ENCODE data around the gene PDZD8.

Gene PDZD8, protein sequence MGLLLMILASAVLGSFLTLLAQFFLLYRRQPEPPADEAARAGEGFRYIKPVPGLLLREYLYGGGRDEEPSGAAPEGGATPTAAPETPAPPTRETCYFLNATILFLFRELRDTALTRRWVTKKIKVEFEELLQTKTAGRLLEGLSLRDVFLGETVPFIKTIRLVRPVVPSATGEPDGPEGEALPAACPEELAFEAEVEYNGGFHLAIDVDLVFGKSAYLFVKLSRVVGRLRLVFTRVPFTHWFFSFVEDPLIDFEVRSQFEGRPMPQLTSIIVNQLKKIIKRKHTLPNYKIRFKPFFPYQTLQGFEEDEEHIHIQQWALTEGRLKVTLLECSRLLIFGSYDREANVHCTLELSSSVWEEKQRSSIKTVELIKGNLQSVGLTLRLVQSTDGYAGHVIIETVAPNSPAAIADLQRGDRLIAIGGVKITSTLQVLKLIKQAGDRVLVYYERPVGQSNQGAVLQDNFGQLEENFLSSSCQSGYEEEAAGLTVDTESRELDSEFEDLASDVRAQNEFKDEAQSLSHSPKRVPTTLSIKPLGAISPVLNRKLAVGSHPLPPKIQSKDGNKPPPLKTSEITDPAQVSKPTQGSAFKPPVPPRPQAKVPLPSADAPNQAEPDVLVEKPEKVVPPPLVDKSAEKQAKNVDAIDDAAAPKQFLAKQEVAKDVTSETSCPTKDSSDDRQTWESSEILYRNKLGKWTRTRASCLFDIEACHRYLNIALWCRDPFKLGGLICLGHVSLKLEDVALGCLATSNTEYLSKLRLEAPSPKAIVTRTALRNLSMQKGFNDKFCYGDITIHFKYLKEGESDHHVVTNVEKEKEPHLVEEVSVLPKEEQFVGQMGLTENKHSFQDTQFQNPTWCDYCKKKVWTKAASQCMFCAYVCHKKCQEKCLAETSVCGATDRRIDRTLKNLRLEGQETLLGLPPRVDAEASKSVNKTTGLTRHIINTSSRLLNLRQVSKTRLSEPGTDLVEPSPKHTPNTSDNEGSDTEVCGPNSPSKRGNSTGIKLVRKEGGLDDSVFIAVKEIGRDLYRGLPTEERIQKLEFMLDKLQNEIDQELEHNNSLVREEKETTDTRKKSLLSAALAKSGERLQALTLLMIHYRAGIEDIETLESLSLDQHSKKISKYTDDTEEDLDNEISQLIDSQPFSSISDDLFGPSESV

DNA sequence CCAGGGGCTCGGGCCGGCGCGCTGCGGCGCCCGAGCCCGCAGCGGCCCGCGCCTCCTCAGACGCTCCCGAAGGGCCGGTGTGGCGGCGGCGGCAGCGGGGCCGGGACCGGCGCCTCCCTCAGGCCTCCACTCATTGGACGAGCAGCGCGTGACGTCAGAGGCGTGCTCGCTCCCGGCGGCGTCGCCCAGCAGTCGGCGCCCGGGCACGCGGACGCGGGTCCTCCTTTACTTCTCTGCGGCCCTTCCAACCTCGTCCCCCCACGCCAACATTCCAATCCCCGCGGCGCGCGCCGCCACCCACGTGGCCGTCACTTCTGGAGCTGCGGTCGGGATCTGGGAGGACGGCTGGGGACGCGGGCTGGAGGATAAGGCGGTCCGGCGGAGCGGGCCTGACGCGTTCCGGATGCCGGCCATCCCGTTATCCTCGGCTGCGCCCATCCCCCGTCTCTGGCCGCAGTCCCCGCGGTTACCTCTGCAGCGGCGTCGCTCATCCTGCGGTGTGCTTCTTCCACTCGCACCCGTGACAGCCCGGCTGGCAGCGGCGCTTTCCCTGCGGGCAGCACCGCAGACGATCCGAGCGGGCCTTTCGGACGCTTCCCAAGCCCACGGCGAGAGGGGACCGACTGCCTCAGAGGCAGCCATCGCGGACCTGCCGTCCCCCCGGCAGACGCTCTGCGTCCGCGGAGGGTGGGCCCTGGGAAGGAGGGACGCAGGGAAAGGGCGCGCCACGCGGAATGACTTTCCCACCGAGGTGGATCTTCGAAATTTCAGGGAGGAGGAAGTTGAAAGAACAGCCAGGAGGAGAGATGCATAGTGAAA, at the start of gene PDZD8:
PDZD8 (minus strand) TSS at position 81 of the 819 bp plus-strand sequence. CDS start 213 bp downstream, outside the sequence.
- TF ChIP-seq, protein P1, sequence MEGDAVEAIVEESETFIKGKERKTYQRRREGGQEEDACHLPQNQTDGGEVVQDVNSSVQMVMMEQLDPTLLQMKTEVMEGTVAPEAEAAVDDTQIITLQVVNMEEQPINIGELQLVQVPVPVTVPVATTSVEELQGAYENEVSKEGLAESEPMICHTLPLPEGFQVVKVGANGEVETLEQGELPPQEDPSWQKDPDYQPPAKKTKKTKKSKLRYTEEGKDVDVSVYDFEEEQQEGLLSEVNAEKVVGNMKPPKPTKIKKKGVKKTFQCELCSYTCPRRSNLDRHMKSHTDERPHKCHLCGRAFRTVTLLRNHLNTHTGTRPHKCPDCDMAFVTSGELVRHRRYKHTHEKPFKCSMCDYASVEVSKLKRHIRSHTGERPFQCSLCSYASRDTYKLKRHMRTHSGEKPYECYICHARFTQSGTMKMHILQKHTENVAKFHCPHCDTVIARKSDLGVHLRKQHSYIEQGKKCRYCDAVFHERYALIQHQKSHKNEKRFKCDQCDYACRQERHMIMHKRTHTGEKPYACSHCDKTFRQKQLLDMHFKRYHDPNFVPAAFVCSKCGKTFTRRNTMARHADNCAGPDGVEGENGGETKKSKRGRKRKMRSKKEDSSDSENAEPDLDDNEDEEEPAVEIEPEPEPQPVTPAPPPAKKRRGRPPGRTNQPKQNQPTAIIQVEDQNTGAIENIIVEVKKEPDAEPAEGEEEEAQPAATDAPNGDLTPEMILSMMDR (IDR thresholded peaks at IDR 0.05; ENCODE audit: control extremely low read depth, extremely low read depth, low read depth, missing control alignments) = no peak
- ChIA-PET POLR2A (no interaction called here), CTCF (no interaction called here)
- DNase-seq (ENCODE audit: extremely low spot score) = peak; percentile 94

GRCh38 chr10:117424171-117424570, 48.9 kb upstream of the PDZD8 start:
- no peak for DNase-seq (ENCODE audit: extremely low spot score)
- TF ChIP-seq, protein P1 (IDR thresholded peaks at IDR 0.05; ENCODE audit: control extremely low read depth, extremely low read depth, low read depth, missing control alignments) = no peak
- POLR2A ChIA-PET = no interaction called here
- CTCF ChIA-PET = interaction anchor here (1.7 kb wide), 1 partner anchor 18 kb away, joined by 12 read pairs; no protein-coding TSS in a partner anchor

DNA sequence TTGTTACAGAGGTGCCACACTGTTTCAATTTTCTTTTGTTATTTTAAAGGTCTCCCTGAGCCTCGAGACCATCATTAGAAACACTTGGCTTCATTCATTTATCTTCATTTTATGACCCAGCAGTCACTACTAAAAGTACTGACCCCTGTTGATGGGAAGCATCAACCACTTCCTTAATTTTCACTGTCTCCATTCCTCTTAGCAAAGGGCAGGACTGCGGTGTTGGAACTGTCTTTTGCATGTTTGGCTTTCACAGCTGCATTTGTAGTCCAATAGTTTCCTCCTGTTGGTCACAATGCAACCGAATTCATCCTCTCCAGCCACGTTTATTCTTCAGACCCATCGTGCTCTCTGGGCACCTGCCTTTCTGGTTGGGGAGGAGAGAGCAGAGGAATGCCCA, 46.7 kb upstream of the PDZD8 start:
- CTCF ChIA-PET = interaction anchor here (1.4 kb wide), 1 partner anchor 74 kb away, joined by 3 read pairs; no protein-coding TSS in a partner anchor
- POLR2A ChIA-PET = no interaction called here
- TF ChIP-seq, protein P1 (IDR thresholded peaks at IDR 0.05; ENCODE audit: control extremely low read depth, extremely low read depth, low read depth, missing control alignments) = no peak
- DNase-seq (ENCODE audit: extremely low spot score) = no peak

DNA sequence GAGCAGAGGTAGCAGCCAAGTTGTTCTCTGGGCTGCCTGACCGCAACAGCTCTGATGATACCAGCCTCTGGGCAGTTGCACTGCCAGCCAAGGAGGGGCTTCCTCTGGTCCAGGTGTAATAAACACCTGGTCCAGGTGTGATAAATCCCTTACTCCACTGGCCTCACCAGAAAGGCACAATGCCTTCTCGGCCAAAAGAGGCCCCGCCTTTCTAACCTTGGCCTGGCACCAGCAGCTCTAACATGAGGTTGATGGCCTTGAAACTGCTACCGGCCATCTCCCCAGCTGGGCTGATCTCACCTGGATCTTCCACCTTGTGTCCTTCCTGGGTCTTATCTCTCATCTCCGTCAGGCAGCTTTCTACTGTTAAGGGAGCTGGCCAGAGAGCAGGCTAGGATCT, 45.5 kb upstream of the PDZD8 start:
- ChIA-PET CTCF (interaction anchor here (3.0 kb wide), 1 partner anchor 22 kb away, joined by 10 read pairs; no protein-coding TSS in a partner anchor), POLR2A (no interaction called here)
- DNase-seq (ENCODE audit: extremely low spot score) = no peak
- TF ChIP-seq, protein P1 (IDR thresholded peaks at IDR 0.05; ENCODE audit: control extremely low read depth, extremely low read depth, low read depth, missing control alignments) = no peak

GRCh38 chr10:117419921-117420320, 44.7 kb upstream of the PDZD8 start:
- ChIA-PET POLR2A (no interaction called here), CTCF (interaction anchor here (1.2 to 3.0 kb wide), 3 partner anchors 9 to 23 kb away, joined by 3 to 10 read pairs (median 3); no protein-coding TSS in a partner anchor)

More at GRCh38 chr10:117419921-117420320, 44.7 kb upstream of the PDZD8 start:
- TF ChIP-seq, protein P1 (IDR thresholded peaks at IDR 0.05; ENCODE audit: control extremely low read depth, extremely low read depth, low read depth, missing control alignments) = no peak
- no peak for DNase-seq (ENCODE audit: extremely low spot score)
